ENCODE measurements around the gene SDK2.

DNA sequence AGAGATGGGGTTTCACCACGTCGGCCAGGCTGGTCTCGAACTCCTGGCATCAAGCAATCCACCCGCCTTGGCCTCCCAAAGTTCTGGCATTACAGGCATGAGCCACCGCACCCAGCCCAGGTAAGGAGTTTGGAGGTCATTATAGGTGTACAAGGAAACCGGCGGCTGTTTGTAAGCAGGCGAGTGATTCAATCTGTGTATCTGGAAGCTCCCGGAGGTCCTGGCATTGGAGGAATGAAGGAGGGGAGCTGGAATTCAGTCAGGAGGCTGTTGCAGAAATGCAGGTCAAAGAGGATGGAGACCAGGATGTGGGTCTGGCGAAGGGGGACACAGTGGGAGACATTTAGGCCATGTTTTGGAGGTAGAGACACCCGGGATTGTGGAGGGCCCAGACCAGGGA, 351.2 kb downstream of the SDK2 start:
- TF ChIP-seq, protein P1, sequence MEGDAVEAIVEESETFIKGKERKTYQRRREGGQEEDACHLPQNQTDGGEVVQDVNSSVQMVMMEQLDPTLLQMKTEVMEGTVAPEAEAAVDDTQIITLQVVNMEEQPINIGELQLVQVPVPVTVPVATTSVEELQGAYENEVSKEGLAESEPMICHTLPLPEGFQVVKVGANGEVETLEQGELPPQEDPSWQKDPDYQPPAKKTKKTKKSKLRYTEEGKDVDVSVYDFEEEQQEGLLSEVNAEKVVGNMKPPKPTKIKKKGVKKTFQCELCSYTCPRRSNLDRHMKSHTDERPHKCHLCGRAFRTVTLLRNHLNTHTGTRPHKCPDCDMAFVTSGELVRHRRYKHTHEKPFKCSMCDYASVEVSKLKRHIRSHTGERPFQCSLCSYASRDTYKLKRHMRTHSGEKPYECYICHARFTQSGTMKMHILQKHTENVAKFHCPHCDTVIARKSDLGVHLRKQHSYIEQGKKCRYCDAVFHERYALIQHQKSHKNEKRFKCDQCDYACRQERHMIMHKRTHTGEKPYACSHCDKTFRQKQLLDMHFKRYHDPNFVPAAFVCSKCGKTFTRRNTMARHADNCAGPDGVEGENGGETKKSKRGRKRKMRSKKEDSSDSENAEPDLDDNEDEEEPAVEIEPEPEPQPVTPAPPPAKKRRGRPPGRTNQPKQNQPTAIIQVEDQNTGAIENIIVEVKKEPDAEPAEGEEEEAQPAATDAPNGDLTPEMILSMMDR (IDR thresholded peaks at IDR 0.05): no peak
- TF ChIP-seq POLR2A (IDR thresholded peaks at IDR 0.05): no peak
